HL-60 (cell line): ENCODE results near the gene SUCO.

ENCODE experiments used
- DNase-seq, 2 experiments: peaks; one replicate each; pipeline ENCODE4 v3.0.0-alpha.2; 2010 to 2020; ENCODE audit warnings: low read depth in 1 of 2, low spot score in 1 of 2
- H3K27ac ChIP-seq: fragments of 250-450 bp; sonication (Bioruptor Pico); replicated peaks from 2 replicates; pipeline ENCODE4 v1.5.1; 2020; ENCODE audit warnings: mild to moderate bottlenecking, moderate library complexity
- H3K27me3 ChIP-seq: fragments of 250-450 bp; sonication (Bioruptor Pico); 2 replicates; pipeline ENCODE4 v1.5.1; 2021; ENCODE audit warnings: mild to moderate bottlenecking, moderate library complexity; ENCODE audit not compliant: insufficient read depth, poor library complexity, severe bottlenecking
- H3K4me3 ChIP-seq: replicated peaks from 2 replicates; pipeline ENCODE4 v1.5.1; 2011; ENCODE audit warnings: mild to moderate bottlenecking, control low read depth, low read length; ENCODE audit not compliant: insufficient read depth
- GABPA ChIP-seq: IDR thresholded peaks from 2 replicates; pipeline ENCODE4 v1.6.1; 2012; ENCODE audit warnings: low read depth
- POLR2AphosphoS5 ChIP-seq: IDR thresholded peaks from 2 replicates; pipeline ENCODE4 v1.6.1; 2012; ENCODE audit warnings: low read depth
- REST ChIP-seq: IDR thresholded peaks from 2 replicates; pipeline ENCODE4 v1.6.1; 2012; ENCODE audit warnings: low read depth; ENCODE audit not compliant: insufficient replicate concordance
- SPI1 ChIP-seq: IDR thresholded peaks from 2 replicates; pipeline ENCODE4 v1.6.1; 2012; ENCODE audit warnings: low read depth, mild to moderate bottlenecking, borderline replicate concordance
- TF ChIP-seq, protein P1 (sequence below): IDR thresholded peaks from one replicate; pipeline ENCODE4 v1.5.1; 2011; ENCODE audit warnings: low read length, control low read depth, inconsistent platforms; ENCODE audit not compliant: insufficient read depth

SUCO gene

DNA sequence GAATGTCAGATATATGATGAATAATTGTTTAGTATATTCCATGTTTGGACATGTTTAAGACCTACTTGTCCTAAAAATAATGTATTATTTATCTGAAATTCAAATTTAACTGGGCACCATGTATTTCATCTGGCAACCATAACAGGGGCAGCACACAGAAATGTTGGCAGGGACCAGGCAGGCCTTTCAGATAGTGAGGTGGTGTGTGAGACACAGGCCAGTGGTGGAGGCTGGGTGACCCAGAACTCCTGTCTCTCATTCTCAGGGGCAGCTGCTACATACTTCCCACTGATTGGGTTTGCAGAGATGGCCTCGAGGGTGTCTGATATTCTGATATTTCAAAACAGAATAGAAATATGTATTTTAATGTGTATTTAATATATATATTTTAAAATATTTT, 124.6 kb downstream of the SUCO start:
- TF ChIP-seq REST (no peak), GABPA (no peak), POLR2AphosphoS5 (no peak), SPI1 (no peak)
- Histone ChIP-seq H3K4me3 (no peak overlapping the region), H3K27ac (no peak overlapping the region), H3K27me3 (no peaks in the 10 kb centered on the region)
- no peak for DNase-seq

- Histone ChIP-seq H3K27me3 (no peaks in the 10 kb centered on the region), H3K27ac (no peak within 1 kb of the TSS), H3K4me3 (no peak within 1 kb of the TSS)
- no peak for DNase-seq
- TF ChIP-seq GABPA (no peak), SPI1 (no peak), REST (no peak), POLR2AphosphoS5 (no peak)
- TF ChIP-seq, protein P1, sequence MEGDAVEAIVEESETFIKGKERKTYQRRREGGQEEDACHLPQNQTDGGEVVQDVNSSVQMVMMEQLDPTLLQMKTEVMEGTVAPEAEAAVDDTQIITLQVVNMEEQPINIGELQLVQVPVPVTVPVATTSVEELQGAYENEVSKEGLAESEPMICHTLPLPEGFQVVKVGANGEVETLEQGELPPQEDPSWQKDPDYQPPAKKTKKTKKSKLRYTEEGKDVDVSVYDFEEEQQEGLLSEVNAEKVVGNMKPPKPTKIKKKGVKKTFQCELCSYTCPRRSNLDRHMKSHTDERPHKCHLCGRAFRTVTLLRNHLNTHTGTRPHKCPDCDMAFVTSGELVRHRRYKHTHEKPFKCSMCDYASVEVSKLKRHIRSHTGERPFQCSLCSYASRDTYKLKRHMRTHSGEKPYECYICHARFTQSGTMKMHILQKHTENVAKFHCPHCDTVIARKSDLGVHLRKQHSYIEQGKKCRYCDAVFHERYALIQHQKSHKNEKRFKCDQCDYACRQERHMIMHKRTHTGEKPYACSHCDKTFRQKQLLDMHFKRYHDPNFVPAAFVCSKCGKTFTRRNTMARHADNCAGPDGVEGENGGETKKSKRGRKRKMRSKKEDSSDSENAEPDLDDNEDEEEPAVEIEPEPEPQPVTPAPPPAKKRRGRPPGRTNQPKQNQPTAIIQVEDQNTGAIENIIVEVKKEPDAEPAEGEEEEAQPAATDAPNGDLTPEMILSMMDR: no peak
Measured at GRCh38 chr1:172658871-172659453, 126.0 kb downstream of the SUCO start, which contains the start of gene FASLG. FASLG (plus strand) TSS chr1:172659103; CDS start chr1:172659202, 99 bp downstream.

GRCh38 chr1:172661107-172661506, 128.2 kb downstream of the SUCO start:
- no peak overlapping the region for H3K27ac ChIP-seq
- DNase-seq: no peak
- no peak overlapping the region for H3K4me3 ChIP-seq
- no peak for TF ChIP-seq GABPA
- no peak for TF ChIP-seq REST
- TF ChIP-seq, protein P1: no peak
- TF ChIP-seq POLR2AphosphoS5: no peak
- no peak for TF ChIP-seq SPI1
- no peaks in the 10 kb centered on the region for H3K27me3 ChIP-seq
